GM21576 (cell line): Measurements from ENCODE around the gene MYH2.

Experiments used
- ATAC-seq: cut with Tn5 transposase; IDR thresholded peaks from one replicate; pipeline ENCODE4 v1.9.1; 2021; ENCODE audit warnings: mild to moderate bottlenecking, moderate library complexity; ENCODE audit not compliant: unreplicated experiment

MYH2 gene

DNA sequence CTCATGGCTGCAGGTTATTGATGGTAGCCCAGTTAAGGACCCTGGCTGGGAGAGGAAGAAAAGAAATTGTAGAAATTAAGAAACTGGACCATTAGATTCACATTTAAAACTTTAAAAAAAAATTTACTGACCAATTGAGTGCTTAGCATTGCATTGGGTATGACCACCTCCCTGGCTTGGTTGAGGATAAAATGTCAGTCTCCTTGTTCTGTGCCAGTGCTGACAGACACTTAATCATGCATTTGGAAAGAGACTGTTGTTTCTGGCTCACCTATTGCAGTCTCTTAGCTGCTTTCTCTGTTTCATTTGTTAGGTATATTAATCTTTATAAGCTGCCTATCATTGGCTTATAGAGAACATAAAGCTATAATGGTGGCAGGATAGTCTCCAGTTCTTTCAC is 32.8 kb downstream of the MYH2 start:
- no peak for ATAC-seq

DNA sequence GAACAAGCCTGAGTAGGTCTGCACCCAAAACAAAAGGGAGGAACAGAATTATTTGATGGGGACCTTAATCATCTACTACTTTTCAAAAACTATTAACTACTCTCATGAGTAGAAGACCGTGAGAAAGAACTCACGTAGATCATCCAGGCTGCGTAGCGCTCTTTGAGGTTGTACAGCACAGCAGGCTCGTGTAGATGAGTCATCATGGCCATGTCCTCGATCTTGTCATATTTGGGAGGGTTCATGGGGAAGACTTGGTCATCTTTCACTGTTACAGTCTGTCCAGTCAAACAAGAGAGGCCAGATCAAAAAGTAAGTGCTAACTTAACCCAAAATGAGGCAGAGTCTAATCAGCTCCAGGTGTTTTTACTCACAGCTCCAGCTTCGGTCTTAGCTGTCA is 33.4 kb downstream of the MYH2 start:
- ATAC-seq: no peak

DNA sequence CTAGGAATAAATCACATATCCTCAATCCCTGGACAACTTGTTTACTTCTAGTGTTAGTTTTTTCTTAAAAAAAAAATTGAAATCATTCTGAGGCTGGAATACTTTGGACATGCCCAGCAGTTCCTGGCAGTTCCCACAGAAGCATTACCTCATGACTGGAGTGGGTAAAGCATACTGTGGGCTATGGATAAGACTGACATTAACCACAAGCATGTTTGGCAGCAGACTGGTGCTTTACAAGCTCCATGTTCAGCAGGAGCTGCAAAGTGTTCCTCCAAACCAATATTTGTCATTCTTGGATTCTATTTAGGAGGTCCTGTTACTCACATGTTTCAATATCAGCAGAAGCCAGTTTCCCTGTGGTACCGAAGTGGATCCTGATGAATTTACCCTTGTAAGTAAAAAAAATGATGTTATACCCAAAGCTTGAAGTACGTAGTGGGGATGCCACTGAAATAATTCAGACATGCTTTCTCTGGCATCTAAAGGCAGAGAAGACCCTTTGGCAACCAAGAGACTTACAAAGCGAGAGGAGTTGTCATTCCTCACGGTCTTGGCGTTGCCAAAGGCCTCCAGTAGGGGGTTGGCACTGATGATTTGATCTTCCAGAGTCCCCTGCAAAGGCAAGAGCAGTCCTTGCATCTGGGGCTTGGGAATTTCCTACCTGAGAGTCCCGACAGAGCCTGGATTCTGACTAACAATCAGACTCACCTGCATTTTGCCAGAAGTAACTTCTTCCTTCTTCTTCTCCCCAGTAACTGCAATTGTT is 36.0 kb downstream of the MYH2 start:
- ATAC-seq: no peak

DNA sequence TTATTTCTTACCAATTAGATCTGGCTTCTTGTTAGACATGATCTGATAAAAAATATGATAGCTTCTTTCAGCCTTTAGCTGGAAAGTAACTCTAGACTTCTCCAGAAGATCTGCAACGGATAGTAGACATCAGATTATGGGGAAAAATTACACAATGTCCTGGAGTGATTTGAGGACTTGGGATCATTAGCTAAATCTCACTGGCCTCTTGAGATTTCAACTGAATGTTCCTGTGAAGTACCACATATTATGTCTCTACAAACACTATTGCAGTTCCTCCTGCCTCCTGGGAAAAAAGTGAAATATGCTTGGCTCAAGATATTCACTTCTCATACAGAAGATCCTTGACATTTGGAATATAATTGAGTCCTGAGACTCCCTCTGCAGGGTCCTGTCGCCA is 36.6 kb downstream of the MYH2 start:
- ATAC-seq: no peak

DNA sequence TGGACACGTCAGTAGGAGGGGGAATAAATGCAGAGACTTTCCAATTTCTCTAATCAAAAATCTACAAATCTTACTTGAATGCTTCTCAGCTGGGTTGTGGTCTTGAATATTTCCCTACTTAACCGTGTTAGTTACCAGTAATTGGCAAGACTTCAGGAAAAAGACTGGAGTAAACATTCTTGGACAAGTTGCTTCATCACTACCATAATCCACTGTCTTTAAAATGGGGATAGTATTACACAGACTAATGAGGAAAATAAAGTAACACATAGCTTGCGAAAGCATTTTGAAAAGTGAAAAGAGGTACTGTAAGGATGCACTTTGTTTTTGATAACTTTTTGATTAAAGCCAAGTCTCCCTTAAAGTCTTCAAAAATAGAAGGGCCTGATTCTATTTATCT is 49.5 kb downstream of the MYH2 start:
- no peak for ATAC-seq

DNA sequence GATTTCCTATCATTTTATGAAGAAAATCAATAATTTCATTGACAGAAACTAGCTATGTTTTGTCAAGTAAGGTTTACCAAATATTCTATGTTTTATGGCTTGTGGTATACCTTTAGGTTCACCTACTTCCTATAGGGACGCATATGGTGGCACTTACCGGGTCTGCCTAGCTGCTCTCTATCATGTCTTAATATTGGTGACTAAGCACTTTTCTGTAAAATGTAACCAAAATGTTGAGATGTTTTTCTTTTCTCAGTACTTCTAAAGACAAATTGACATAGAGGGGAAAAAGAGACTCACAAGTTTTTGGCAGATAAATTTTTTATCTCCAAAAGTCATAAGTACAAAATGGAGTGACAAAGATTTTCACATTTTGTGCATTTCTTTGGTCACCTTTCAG is 57.5 kb downstream of the MYH2 start:
- no peak for ATAC-seq

DNA sequence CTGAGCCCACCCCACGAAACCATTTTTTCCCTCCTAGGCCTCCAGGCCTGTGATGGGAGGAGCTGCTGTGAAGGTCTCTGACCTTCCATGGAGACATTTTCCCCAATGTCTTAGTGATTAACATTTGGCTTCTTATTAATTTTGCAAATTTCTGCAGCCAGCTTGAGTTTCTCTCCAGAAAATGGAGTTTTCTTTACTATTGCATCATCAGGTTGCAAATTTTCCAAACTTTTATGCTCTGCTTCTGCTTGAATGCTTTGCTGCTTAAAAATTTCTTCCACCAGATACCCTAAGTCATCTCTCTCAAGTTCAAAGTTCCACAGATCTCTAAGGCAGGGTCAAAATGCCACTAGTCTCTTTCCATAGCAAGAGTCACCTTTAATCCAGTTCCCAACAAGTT is 67.2 kb downstream of the MYH2 start:
- no peak for ATAC-seq

DNA sequence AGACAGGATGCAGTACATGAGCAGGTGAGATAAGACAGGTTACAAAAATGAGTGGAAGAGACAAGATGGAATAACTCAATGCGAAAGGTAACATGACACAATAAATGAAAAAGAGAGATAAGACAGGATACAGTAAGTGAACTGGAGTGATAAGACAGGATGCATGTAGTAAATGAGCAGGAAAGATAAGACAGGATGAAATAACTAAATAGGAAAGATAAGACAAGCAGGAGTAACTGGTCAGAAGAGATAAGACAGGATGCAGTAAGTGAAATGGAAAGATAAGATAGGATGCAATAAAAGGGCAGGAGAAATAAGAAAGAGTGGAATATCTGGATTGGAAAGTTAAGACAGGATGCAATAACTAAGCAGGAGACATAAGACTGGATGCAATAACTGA is 71.8 kb downstream of the MYH2 start:
- ATAC-seq: no peak

DNA sequence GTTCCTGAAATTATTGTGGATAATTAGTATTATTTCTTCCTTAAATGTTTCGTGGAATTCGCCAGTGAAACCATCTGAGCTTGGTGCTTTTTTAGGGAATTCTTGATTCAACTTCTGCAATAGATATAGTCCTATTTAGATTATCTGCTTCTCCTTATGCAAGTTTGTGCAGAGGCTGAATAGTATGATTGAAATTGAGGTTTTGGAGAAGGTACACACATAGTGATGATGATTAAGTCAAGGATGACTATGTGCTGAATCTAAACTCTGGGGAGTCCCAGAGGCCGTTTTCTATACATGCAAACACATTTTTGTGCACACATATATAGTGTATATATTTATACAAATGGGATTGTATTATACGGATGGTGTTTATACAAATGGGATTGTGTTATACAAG is 74.9 kb downstream of the MYH2 start:
- ATAC-seq: no peak

DNA sequence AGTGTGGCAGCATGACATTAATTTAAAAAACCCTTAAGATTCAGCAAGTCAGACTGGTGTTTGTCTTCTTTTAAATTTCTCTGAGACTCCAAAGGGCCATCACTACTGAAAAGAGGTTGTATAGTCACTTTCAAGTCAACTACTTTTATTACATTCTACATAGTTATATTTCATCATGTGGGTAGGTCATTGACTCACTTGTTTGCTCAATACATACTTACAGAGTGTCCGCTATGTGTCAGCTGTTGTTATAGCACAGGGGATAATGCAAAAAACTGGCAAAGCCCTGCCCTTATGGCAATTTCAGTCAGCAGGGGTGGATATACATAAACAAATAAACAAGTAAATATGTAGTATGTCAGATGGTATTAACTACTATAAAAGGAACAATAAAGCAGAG is 77.6 kb downstream of the MYH2 start:
- ATAC-seq: no peak
